Stimulated activated CD8-positive, alpha-beta memory T cell treated with anti-CD3 and anti-CD28 coated beads, Interleukin-7, amount 100 ng/mL, for 1 hour (primary cell): ENCODE data around the gene HNRNPUL1.

ENCODE experiments used
- DNase-seq, 2 donors: peaks; one replicate each; pipeline ENCODE4 v3.0.0-alpha.2; 2020; ENCODE audit warnings: low read depth in 2 of 2

The HNRNPUL1 gene

GRCh38 chr19:41353466-41354342 lies 89.5 kb downstream of the HNRNPUL1 start, which contains the start of gene TGFB1:
Gene TGFB1, minus strand, starts transcription at chr19:41353922. Its CDS starts 878 bp downstream, at chr19:41353044.
- DNase-seq = peak; percentile 90

GRCh38 chr19:41354343-41354953 lies 90.3 kb downstream of the HNRNPUL1 start:
- DNase-seq = no peak

- no peak for DNase-seq
Observed at GRCh38 chr19:41355035-41355434, 90.9 kb downstream of the HNRNPUL1 start.

DNA sequence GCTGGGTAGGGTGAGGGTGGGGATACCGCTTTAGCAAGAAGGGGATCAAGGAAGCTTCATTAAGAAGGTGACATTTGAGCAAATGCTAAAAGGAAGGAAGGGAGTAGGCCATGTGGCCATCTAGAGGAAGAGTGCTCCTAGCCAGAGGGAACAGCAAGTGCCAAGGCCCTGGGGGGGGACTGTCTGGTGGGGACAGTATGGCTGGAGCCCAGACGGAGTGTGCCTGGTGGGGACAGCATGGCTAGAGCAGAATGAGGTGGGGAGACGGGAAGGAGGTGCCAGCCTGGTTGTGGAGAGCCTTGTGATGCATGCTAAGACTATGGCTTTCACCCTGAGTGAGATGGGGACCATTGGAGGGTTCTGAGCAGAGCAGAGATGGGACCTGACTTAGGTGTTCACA lies 91.6 kb downstream of the HNRNPUL1 start:
- no peak for DNase-seq

DNA sequence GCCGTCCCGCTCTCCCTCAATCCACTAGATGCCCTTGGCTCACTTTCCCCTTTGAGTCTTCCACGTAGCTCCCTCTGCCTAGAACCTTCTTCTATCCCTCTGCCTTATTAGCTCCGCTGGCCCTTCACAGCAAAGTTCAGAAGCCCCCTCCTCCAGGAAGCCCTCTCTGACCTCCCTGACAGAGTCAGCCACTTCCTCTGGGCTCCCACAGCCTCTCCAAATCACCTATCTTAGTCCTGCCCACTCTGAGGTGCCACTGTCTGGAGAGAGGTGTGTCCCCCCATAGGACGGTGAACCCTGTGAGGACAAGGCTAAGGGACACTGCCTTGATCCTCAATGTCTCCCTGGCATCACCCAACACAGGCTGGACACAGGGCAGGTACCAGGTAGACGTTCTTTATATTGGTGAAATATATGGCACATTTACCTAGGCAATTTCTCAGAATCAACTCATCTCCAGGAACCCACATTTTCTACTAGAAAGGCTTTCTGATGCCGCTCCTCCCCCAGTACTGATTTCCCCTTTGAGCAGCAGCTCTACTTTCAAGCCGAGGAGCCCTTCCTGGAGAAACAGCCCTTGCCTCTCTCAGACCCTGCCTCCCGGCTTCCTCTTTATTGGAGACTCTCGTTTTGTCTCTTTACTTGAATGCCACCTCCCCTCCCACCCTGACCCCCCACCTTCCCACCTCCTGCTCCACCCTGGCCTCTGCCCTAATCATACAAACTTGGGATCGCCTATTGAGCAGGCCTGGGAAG lies 93.0 kb downstream of the HNRNPUL1 start:
- DNase-seq = no peak
